Measurements from ENCODE around the gene COA1.

GRCh38 chr7:43763183-43763582 is 33.9 kb upstream of the COA1 start:
- no peak for TF ChIP-seq CTCF (IDR thresholded peaks at IDR 0.05; ENCODE audit: poor library complexity, severe bottlenecking)
- TF ChIP-seq POLR2AphosphoS5 (IDR thresholded peaks at IDR 0.05) = no peak
- TF ChIP-seq TAF1 (IDR thresholded peaks at IDR 0.05; ENCODE audit: low read depth) = no peak
- TF ChIP-seq RAD21 (conservative IDR thresholded peaks at IDR 0.05) = no peak
- TF ChIP-seq MXI1 (conservative IDR thresholded peaks at IDR 0.05; ENCODE audit: poor library complexity, severe bottlenecking) = no peak
- no peak for TF ChIP-seq EZH2 (IDR thresholded peaks at IDR 0.05; ENCODE audit: borderline replicate concordance, insufficient read depth, low read length, poor library complexity, severe bottlenecking)

All from neural cell (in vitro differentiated cells).